T-cell (primary cell): ENCODE measurements around the gene ARHGEF33. TPM values are rescaled to one million over a fixed set of nuclear protein-coding genes. Genes with fewer than 3 reads are reported as not detected.

Experiments
- ATAC-seq, 4 experiments: fragments of 200-7000 bp in 3 of 4; fragments of 150-1000 bp in 1 of 4; cut with Tn5 transposase; replicated peaks in 1 of 4; 1 replicate in 3 of 4; 2 replicates in 1 of 4; pipeline ENCODE4 v1.10.0; 2021; ENCODE audit warnings: moderate library complexity in 3 of 4, mild to moderate bottlenecking in 2 of 4, moderate number of reproducible peaks in 1 of 4
- CTCF ChIA-PET, 2 donors: fragments of 300-600 bp; sonication (Branson Sonifier 250); formaldehyde crosslinking; loops; one replicate each; lab custom pipeline; 2022; ENCODE audit warnings: antibody characterized with exemption in 2 of 2; lab: Charles Lee
- POLR2A ChIA-PET, 2 donors: fragments of 300-600 bp; sonication (Branson Sonifier 250); formaldehyde crosslinking; loops; one replicate each; lab custom pipeline; 2022; ENCODE audit warnings: antibody characterized with exemption in 2 of 2; lab: Charles Lee
- DNase-seq, 35 experiments: peaks; one replicate each; pipeline versions ENCODE4 v3.0.0 to v3.0.0-alpha.2; 2013 to 2023
- H3K27ac ChIP-seq: one replicate; pipeline ENCODE4 v1.5.1; 2013; ENCODE audit warnings: low read length
- H3K27me3 ChIP-seq, 2 experiments: replicated peaks in 1 of 2; 1 replicate in 1 of 2; 2 replicates in 1 of 2; pipeline versions ENCODE4 v1.6.1 to v1.7.0; 2013; ENCODE audit warnings: low read length in 1 of 2, mixed read lengths in 1 of 2; ENCODE audit not compliant: control insufficient read depth in 2 of 2, insufficient read depth in 2 of 2; ENCODE audit errors: extremely low read depth in 1 of 2
- H3K36me3 ChIP-seq, 2 donors: 1 replicate in 1 of 2; 2 replicates in 1 of 2; pipeline versions ENCODE4 v1.6.1 to v1.7.0; 2013; ENCODE audit warnings: low read length in 1 of 2; ENCODE audit not compliant: control insufficient read depth in 2 of 2, insufficient read depth in 1 of 2; ENCODE audit errors: extremely low read depth in 1 of 2
- H3K4me1 ChIP-seq, 2 experiments: 1 replicate in 1 of 2; 2 replicates in 1 of 2; pipeline versions ENCODE4 v1.6.1 to v1.7.0; 2013; ENCODE audit warnings: low read length in 2 of 2, mixed read lengths in 1 of 2; ENCODE audit not compliant: insufficient read depth in 2 of 2, control insufficient read depth in 1 of 2; ENCODE audit errors: extremely low read depth in 1 of 2
- H3K4me3 ChIP-seq, 2 donors: 1 replicate in 1 of 2; 2 replicates in 1 of 2; pipeline versions ENCODE4 v1.5.1 to v1.7.0; 2013; ENCODE audit warnings: mild to moderate bottlenecking in 2 of 2, low read length in 1 of 2, moderate library complexity in 1 of 2; ENCODE audit not compliant: control insufficient read depth in 1 of 2; ENCODE audit errors: extremely low read depth in 1 of 2
- H3K9me3 ChIP-seq: 2 replicates; pipeline ENCODE4 v1.7.0; 2013
- H3K27ac Mint-ChIP-seq, 2 donors: one replicate each; pipeline ENCODE4 v1.8.0; 2020 to 2021; ENCODE audit warnings: mild to moderate bottlenecking in 2 of 2, mixed read lengths in 2 of 2
- H3K27me3 Mint-ChIP-seq, 2 donors: one replicate each; pipeline ENCODE4 v1.8.0; 2021 to 2022; ENCODE audit warnings: mixed read lengths in 2 of 2
- H3K36me3 Mint-ChIP-seq: one replicate; pipeline ENCODE4 v1.8.0; 2021; ENCODE audit warnings: mixed read lengths
- H3K4me1 Mint-ChIP-seq, 3 donors: one replicate each; pipeline ENCODE4 v1.8.0; 2020 to 2022; ENCODE audit warnings: mixed read lengths in 3 of 3, mild to moderate bottlenecking in 1 of 3
- H3K4me3 Mint-ChIP-seq, 3 donors: one replicate each; pipeline ENCODE4 v1.8.0; 2020 to 2022; ENCODE audit warnings: mild to moderate bottlenecking in 3 of 3, mixed read lengths in 3 of 3, moderate library complexity in 3 of 3
- H3K9me3 Mint-ChIP-seq, 3 donors: one replicate each; pipeline ENCODE4 v1.8.0; 2020 to 2022; ENCODE audit warnings: mixed read lengths in 3 of 3
- WGBS: methylation state at CpG from one replicate; pipeline ENCODE4 v1.1.5; 2013; ENCODE audit warnings: missing lambda C conversion rate; ENCODE audit not compliant: insufficient coverage; 5-methylcytosine and 5-hydroxymethylcytosine counted together
- total RNA-seq, 35 experiments: library from RNA in 6 of 35; stranded (reverse) in 6 of 35; fragments of 120-200 nt in 1 of 35; gene quantifications; one replicate each; pipeline versions ENCODE4 v1.2.1 to v1.2.4 and lab custom pipeline; 2013 to 2026

Gene ARHGEF33
- total RNA-seq, 5 donors from 2014 or later (not counting 1 experiment from before 2014, with no cell fraction given): 0.15 to 0.26 (median 0.16) TPM; not detected in 2

- POLR2A ChIA-PET: no interaction called here
- CTCF ChIA-PET: no interaction called here
- peaks cover 0 to 2% of the 10 kb centered on the region in 2 experiments for H3K27me3 ChIP-seq
- Mint-ChIP-seq H3K4me1 (no peaks in the 10 kb centered on the region), H3K4me3 (no peak overlapping the region), H3K9me3 (no peaks in the 10 kb centered on the region), H3K27ac (no peak overlapping the region), H3K36me3 (no peaks in the 10 kb centered on the region), H3K27me3 (peaks cover 0 to 3% of the 10 kb centered on the region in 2 donors)
- no peaks in the 10 kb centered on the region for H3K36me3 ChIP-seq
- DNase-seq (no peak), ATAC-seq (no peak)
- H3K4me3 ChIP-seq: no peak overlapping the region
- 80% methylated on average over 1 of the region's 4 CpGs for WGBS
- H3K9me3 ChIP-seq: no peaks in the 10 kb centered on the region
- H3K4me1 ChIP-seq: no peaks in the 10 kb centered on the region
- H3K27ac ChIP-seq: no peak overlapping the region
These were observed 2.3 kb upstream of the ARHGEF33 start for GRCh38 chr2:38887347-38887746.

- H3K27me3 Mint-ChIP-seq: peaks cover 0 to 3% of the 10 kb centered on the region in 2 donors
- H3K4me1 Mint-ChIP-seq: no peaks in the 10 kb centered on the region
- ATAC-seq (no peak), DNase-seq (no peak)
- ChIA-PET POLR2A (no interaction called here), CTCF (no interaction called here)
- no peak overlapping the region for H3K4me3 ChIP-seq
- H3K4me1 ChIP-seq: no peaks in the 10 kb centered on the region
- H3K27me3 ChIP-seq: peaks cover 0 to 2% of the 10 kb centered on the region in 2 experiments
- no peaks in the 10 kb centered on the region for H3K9me3 Mint-ChIP-seq
- no peaks in the 10 kb centered on the region for H3K36me3 Mint-ChIP-seq
- H3K4me3 Mint-ChIP-seq: no peak overlapping the region
- no peak overlapping the region for H3K27ac Mint-ChIP-seq
- no peaks in the 10 kb centered on the region for H3K9me3 ChIP-seq
- WGBS: 100% methylated on average over 1 of the region's 1 CpG
- no peaks in the 10 kb centered on the region for H3K36me3 ChIP-seq
- no peak overlapping the region for H3K27ac ChIP-seq
These were observed 1.6 kb upstream of the ARHGEF33 start for GRCh38 chr2:38887902-38888554.

GRCh38 chr2:38889045-38889444, 630 bp upstream of the ARHGEF33 start:
- Histone ChIP-seq H3K36me3 (no peaks in the 10 kb centered on the region), H3K4me3 (no peak overlapping the region), H3K4me1 (no peaks in the 10 kb centered on the region), H3K27me3 (peaks cover 0 to 2% of the 10 kb centered on the region in 2 experiments), H3K27ac (no peak overlapping the region), H3K9me3 (no peaks in the 10 kb centered on the region)
- CTCF ChIA-PET: no interaction called here
- Mint-ChIP-seq H3K4me3 (no peak overlapping the region), H3K27me3 (peaks cover 0 to 3% of the 10 kb centered on the region in 2 donors), H3K27ac (no peak overlapping the region), H3K36me3 (no peaks in the 10 kb centered on the region), H3K9me3 (no peaks in the 10 kb centered on the region), H3K4me1 (no peaks in the 10 kb centered on the region)
- POLR2A ChIA-PET: no interaction called here
- DNase-seq: no peak
- no peak for ATAC-seq

GRCh38 chr2:38892819-38893218, 3.1 kb downstream of the ARHGEF33 start:
- Histone ChIP-seq H3K9me3 (no peaks in the 10 kb centered on the region), H3K4me3 (no peak overlapping the region), H3K27me3 (peaks cover 0 to 2% of the 10 kb centered on the region in 2 experiments), H3K4me1 (no peaks in the 10 kb centered on the region), H3K36me3 (no peaks in the 10 kb centered on the region), H3K27ac (no peak overlapping the region)
- ChIA-PET CTCF (no interaction called here), POLR2A (interaction anchor here in 1 of 2 donors (0.5 kb wide), 1 partner anchor 258 kb away, joined by 7 read pairs; no protein-coding TSS in a partner anchor)
- no peaks in the 10 kb centered on the region for H3K36me3 Mint-ChIP-seq
- H3K9me3 Mint-ChIP-seq: no peaks in the 10 kb centered on the region
- H3K27ac Mint-ChIP-seq: no peak overlapping the region
- no peak overlapping the region for H3K4me3 Mint-ChIP-seq
- H3K4me1 Mint-ChIP-seq: no peaks in the 10 kb centered on the region
- DNase-seq (no peak), ATAC-seq (no peak)
- H3K27me3 Mint-ChIP-seq: peaks cover 3 to 8% of the 10 kb centered on the region in 2 donors

GRCh38 chr2:38898256-38898655, 8.6 kb downstream of the ARHGEF33 start:
- WGBS: 80% methylated on average over 1 of the region's 5 CpGs
- no peak for ATAC-seq
- no peak overlapping the region for H3K27ac Mint-ChIP-seq

GRCh38 chr2:38900726-38901125, 11.1 kb downstream of the ARHGEF33 start:
- H3K27ac Mint-ChIP-seq: no peak overlapping the region
- POLR2A ChIA-PET: no interaction called here
- no peaks in the 10 kb centered on the region for H3K9me3 Mint-ChIP-seq
- no peaks in the 10 kb centered on the region for H3K36me3 ChIP-seq
- ATAC-seq (no peak), DNase-seq (no peak)
- peaks cover 0 to 5% of the 10 kb centered on the region in 2 experiments for H3K27me3 ChIP-seq
- no peaks in the 10 kb centered on the region for H3K9me3 ChIP-seq
- H3K4me3 Mint-ChIP-seq: no peak overlapping the region
- H3K4me1 Mint-ChIP-seq: no peaks in the 10 kb centered on the region
- no peaks in the 10 kb centered on the region for H3K4me1 ChIP-seq
- no peaks in the 10 kb centered on the region for H3K36me3 Mint-ChIP-seq
- no CpG with 5 or more reads among the region's 1 CpG for WGBS
- peaks cover 0 to 9% of the 10 kb centered on the region in 2 donors for H3K27me3 Mint-ChIP-seq
- CTCF ChIA-PET: no interaction called here
- H3K4me3 ChIP-seq: no peak overlapping the region
- H3K27ac ChIP-seq: no peak overlapping the region

More at GRCh38 chr2:38898256-38898655, 8.6 kb downstream of the ARHGEF33 start:
- Mint-ChIP-seq H3K4me3 (no peak overlapping the region), H3K27me3 (peaks cover 0 to 9% of the 10 kb centered on the region in 2 donors), H3K9me3 (no peaks in the 10 kb centered on the region), H3K4me1 (no peaks in the 10 kb centered on the region), H3K36me3 (no peaks in the 10 kb centered on the region)
- Histone ChIP-seq H3K9me3 (no peaks in the 10 kb centered on the region), H3K4me3 (no peak overlapping the region), H3K36me3 (no peaks in the 10 kb centered on the region), H3K27ac (no peak overlapping the region), H3K4me1 (no peaks in the 10 kb centered on the region), H3K27me3 (peaks cover 0 to 5% of the 10 kb centered on the region in 2 experiments)
- DNase-seq: no peak
- POLR2A ChIA-PET: no interaction called here
- CTCF ChIA-PET: no interaction called here
